Choroid plexus epithelial cell (primary cell): ENCODE results near the gene ADARB1.
"Not testable (repeated sequence)": the region's sequence is repeated elsewhere in the genome, so short reads cannot be mapped to it uniquely, and the experiment has no call there.

Experiments
- DNase-seq: peaks from one replicate; pipeline ENCODE4 v3.0.0-alpha.2; 2010; ENCODE audit warnings: low read depth
- H3K4me3 ChIP-seq: 2 replicates; pipeline ENCODE4 v1.5.1; 2011; ENCODE audit warnings: low read depth, mild to moderate bottlenecking, control low read depth, low read length, moderate library complexity
- TF ChIP-seq, protein P1 (sequence below): conservative IDR thresholded peaks from 2 replicates; pipeline ENCODE4 v1.5.1; 2011; ENCODE audit warnings: low read depth, mild to moderate bottlenecking, control low read depth, inconsistent platforms, low read length, moderate library complexity

The ADARB1 gene

DNA sequence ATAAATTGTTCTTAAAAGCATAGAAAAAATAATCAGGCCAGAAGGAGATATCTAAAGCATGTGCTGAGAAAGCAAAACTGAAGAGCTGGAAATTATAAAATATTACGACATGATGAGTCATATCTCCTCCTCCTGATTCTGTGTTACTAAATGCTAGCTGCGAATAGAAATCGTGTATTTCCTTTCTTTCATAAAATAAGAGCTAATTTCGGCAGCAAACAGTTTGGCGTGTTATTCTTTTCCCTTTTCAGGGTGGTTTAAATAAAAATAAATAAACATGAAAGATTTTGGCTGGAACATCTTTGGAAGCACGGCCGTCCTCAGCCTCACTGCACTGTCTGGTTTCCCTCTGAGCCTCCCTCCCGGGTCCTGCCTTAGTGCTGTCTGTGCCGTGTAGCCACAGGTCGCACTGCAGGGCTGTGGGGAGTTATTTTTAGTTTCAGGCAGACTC lies 56.0 kb downstream of the ADARB1 start:
- DNase-seq: peak; percentile 88
- TF ChIP-seq, protein P1, sequence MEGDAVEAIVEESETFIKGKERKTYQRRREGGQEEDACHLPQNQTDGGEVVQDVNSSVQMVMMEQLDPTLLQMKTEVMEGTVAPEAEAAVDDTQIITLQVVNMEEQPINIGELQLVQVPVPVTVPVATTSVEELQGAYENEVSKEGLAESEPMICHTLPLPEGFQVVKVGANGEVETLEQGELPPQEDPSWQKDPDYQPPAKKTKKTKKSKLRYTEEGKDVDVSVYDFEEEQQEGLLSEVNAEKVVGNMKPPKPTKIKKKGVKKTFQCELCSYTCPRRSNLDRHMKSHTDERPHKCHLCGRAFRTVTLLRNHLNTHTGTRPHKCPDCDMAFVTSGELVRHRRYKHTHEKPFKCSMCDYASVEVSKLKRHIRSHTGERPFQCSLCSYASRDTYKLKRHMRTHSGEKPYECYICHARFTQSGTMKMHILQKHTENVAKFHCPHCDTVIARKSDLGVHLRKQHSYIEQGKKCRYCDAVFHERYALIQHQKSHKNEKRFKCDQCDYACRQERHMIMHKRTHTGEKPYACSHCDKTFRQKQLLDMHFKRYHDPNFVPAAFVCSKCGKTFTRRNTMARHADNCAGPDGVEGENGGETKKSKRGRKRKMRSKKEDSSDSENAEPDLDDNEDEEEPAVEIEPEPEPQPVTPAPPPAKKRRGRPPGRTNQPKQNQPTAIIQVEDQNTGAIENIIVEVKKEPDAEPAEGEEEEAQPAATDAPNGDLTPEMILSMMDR: no peak
- H3K4me3 ChIP-seq: peak overlapping the region; percentile 51

- TF ChIP-seq, protein P1: no peak
- no peak overlapping the region for H3K4me3 ChIP-seq
- DNase-seq: no peak
Observed at GRCh38 chr21:45131537-45131999, 57.2 kb downstream of the ADARB1 start.

DNA sequence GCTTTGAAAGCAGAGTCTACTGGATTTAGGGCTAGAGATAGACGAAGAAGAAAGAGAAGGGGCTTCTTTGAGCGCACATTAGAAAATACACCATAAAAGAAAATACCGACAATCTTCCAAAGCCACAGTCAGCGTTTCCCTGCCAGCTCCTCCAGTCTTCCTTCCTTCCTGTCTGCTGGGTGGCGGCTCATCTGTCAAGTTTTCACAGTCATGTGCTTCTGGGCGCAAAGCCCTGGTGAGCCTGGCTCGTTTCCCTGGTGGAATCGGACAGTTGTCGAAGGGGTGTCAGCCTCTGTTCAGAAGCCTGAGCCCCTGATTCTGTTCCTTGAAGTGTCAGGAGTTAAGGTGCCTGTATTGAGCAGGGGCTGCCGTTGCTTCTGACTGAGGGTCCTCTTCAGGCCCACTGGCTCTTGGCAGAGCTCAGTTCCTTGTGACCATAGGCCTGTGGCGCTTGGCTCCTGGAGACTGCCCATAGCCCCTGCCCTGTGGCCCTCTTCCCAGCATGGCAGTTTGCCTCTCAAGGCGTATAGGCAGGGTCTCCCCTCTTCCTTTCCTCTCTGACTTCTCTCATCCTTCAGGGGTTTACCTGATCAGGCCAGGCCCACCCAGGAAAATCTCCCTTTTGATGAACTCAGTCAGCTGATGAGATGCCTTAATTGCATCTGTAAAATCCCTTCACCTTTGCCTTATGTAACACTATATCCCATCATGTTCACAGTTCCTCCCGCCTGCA lies 58.6 kb downstream of the ADARB1 start:
- TF ChIP-seq, protein P1: no peak
- no peak for DNase-seq
- H3K4me3 ChIP-seq: no peak overlapping the region

GRCh38 chr21:45133574-45134278 lies 59.3 kb downstream of the ADARB1 start:
- not testable (repeated sequence) for H3K4me3 ChIP-seq, DNase-seq

DNA sequence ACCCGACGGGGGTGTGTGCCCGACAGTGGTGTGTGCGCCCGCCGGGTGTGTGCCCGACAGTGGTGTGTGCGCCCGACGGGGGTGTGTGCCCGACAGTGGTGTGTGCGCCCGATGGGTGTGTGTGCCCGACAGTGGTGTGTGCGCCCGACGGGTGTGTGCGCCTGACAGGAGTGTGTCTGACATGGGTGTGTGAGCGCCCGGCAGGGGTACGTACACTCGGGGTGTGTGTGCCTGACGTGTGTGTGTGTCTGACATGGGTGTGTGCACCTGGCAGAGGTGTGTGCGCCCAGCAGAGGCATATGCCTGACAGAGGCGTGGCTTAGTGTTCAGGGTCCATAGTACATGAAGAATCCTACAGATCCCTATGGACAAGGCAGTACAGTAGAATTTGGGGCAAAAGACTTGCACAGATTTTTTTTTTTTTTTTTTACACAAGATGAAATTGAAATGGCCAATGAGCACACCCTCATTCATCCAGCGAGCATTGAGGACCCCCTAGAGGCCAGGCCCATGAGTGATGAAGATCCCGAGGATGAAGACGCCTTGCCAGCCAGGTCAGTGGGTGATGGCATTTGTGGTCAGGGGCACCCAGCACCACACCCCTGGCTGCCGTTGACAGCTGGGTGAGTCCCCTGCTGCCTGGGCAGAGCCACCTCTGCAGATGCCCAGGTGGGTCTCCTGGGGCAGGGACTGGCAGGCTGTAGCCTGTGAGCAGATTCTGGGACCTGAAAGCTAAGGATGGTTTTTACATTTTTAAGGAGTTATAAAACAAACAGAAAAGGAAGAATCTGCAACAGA lies 60.1 kb downstream of the ADARB1 start:
- TF ChIP-seq, protein P1: no peak
- no peak overlapping the region for H3K4me3 ChIP-seq
- DNase-seq: no peak

DNA sequence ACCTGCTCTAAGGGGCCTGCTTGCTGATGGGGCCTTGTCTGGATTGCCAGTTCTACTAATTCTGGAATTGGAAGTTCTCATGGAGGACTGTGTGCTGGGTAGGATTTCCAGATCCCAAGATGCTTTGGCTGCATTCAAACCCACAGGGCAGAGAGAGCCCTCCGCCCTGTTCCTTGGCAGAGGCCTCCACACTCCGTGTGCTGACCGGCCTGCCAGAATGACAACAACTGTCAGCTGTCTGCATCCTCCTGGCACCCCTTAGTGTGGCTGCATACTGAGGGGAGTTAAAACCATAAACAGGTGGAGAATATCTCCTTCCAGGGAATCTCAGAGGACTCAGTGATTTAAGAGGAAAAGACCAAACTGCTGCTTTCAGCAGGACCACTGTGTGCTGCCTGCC lies 60.7 kb downstream of the ADARB1 start:
- TF ChIP-seq, protein P1: no peak
- no peak overlapping the region for H3K4me3 ChIP-seq
- DNase-seq: no peak

GRCh38 chr21:45135868-45136267 lies 61.5 kb downstream of the ADARB1 start:
- TF ChIP-seq, protein P1: no peak
- no peak overlapping the region for H3K4me3 ChIP-seq
- no peak for DNase-seq
